HL-60 (cell line): Measurements from ENCODE around the gene ANO2.
A peak's percentile ranks its signal among the peaks of the same experiment; 100 is the strongest.

Experiments used
- DNase-seq, 2 experiments: peaks; one replicate each; pipeline ENCODE4 v3.0.0-alpha.2; 2010 to 2020; ENCODE audit warnings: low read depth in 1 of 2, low spot score in 1 of 2
- H3K27ac ChIP-seq: fragments of 250-450 bp; sonication (Bioruptor Pico); replicated peaks from 2 replicates; pipeline ENCODE4 v1.5.1; 2020; ENCODE audit warnings: mild to moderate bottlenecking, moderate library complexity
- H3K27me3 ChIP-seq: fragments of 250-450 bp; sonication (Bioruptor Pico); 2 replicates; pipeline ENCODE4 v1.5.1; 2021; ENCODE audit warnings: mild to moderate bottlenecking, moderate library complexity; ENCODE audit not compliant: insufficient read depth, poor library complexity, severe bottlenecking
- H3K4me3 ChIP-seq: replicated peaks from 2 replicates; pipeline ENCODE4 v1.5.1; 2011; ENCODE audit warnings: mild to moderate bottlenecking, control low read depth, low read length; ENCODE audit not compliant: insufficient read depth
- CTCF ChIP-seq: IDR thresholded peaks from one replicate; pipeline ENCODE4 v1.5.1; 2011; ENCODE audit warnings: low read length, control low read depth, inconsistent platforms; ENCODE audit not compliant: insufficient read depth
- GABPA ChIP-seq: IDR thresholded peaks from 2 replicates; pipeline ENCODE4 v1.6.1; 2012; ENCODE audit warnings: low read depth
- POLR2AphosphoS5 ChIP-seq: IDR thresholded peaks from 2 replicates; pipeline ENCODE4 v1.6.1; 2012; ENCODE audit warnings: low read depth
- REST ChIP-seq: IDR thresholded peaks from 2 replicates; pipeline ENCODE4 v1.6.1; 2012; ENCODE audit warnings: low read depth; ENCODE audit not compliant: insufficient replicate concordance
- SPI1 ChIP-seq: IDR thresholded peaks from 2 replicates; pipeline ENCODE4 v1.6.1; 2012; ENCODE audit warnings: low read depth, mild to moderate bottlenecking, borderline replicate concordance

Gene ANO2

GRCh38 chr12:5969156-5969973 lies 24.3 kb upstream of the ANO2 start:
- no peak for TF ChIP-seq GABPA
- no peak for DNase-seq
- no peak overlapping the region for H3K27ac ChIP-seq
- no peaks in the 10 kb centered on the region for H3K27me3 ChIP-seq
- H3K4me3 ChIP-seq, result no peak overlapping the region

GRCh38 chr12:5967645-5968415 lies 22.8 kb upstream of the ANO2 start:
- no peak overlapping the region for H3K27ac ChIP-seq
- DNase-seq, result no peak
- no peaks in the 10 kb centered on the region for H3K27me3 ChIP-seq
- H3K4me3 ChIP-seq, result no peak overlapping the region
- TF ChIP-seq CTCF, result no peak
- no peak for TF ChIP-seq POLR2AphosphoS5
- TF ChIP-seq SPI1, result no peak
- TF ChIP-seq GABPA, result no peak
- no peak for TF ChIP-seq REST

GRCh38 chr12:5966486-5967095 lies 21.5 kb upstream of the ANO2 start:
- TF ChIP-seq REST, result no peak
- no peak for TF ChIP-seq POLR2AphosphoS5
- TF ChIP-seq SPI1, result no peak
- TF ChIP-seq CTCF, result no peak
- no peak overlapping the region for H3K27ac ChIP-seq
- H3K4me3 ChIP-seq, result no peak overlapping the region
- H3K27me3 ChIP-seq, result no peaks in the 10 kb centered on the region
- DNase-seq, result no peak

DNA sequence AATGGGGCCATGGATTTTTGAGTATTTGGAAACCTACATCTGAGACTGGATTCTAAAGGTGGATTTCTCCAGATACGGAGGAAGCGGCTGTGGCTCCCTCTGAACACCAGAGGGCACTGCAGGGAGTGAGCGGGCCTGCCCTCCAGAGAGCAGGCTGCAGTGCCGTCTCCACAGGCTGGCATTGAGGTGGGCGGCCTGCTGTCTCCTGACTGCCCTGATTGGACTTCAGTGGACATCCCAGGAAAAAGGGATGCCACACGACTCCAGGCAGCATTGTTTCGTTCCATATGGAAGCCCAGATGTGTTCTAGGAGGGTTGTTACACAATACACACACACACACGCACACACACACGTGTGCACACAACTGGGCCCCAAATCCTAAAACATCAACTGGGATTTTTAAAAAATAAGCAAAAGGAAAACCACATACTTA lies 20.9 kb upstream of the ANO2 start:
- no peak for TF ChIP-seq REST
- TF ChIP-seq CTCF, result peak; percentile 83
- no peak for TF ChIP-seq GABPA
- no peak for TF ChIP-seq POLR2AphosphoS5
- peak in 1 of 2 experiments; percentile 30 for DNase-seq
- Histone ChIP-seq H3K4me3 (no peak overlapping the region), H3K27me3 (no peaks in the 10 kb centered on the region), H3K27ac (no peak overlapping the region)
